Epithelial cell of esophagus (primary cell): ENCODE results near the gene CRTC3.

Source experiments
- DNase-seq: peaks from one replicate; pipeline ENCODE4 v3.0.0; 2010; ENCODE audit warnings: low read depth
- H3K4me3 ChIP-seq: 2 replicates; pipeline ENCODE4 v1.5.1; 2011; ENCODE audit warnings: mild to moderate bottlenecking, low read length, control low read depth
- CTCF ChIP-seq: IDR thresholded peaks from 2 replicates; pipeline ENCODE4 v1.5.1; 2011; ENCODE audit warnings: low read depth, mild to moderate bottlenecking, low read length, control low read depth, inconsistent platforms; ENCODE audit not compliant: insufficient read depth; ENCODE audit errors: missing control alignments

Gene CRTC3

GRCh38 chr15:90489514-90489913 is 40.2 kb upstream of the CRTC3 start:
- no peak overlapping the region for H3K4me3 ChIP-seq
- TF ChIP-seq CTCF: no peak
- peak; percentile 60 for DNase-seq

- no peak overlapping the region for H3K4me3 ChIP-seq
- DNase-seq: no peak
- no peak for TF ChIP-seq CTCF
Measured at GRCh38 chr15:90489944-90490343, 39.8 kb upstream of the CRTC3 start.

- no peak for TF ChIP-seq CTCF
- no peak for DNase-seq
Measured at GRCh38 chr15:90493647-90494046, 36.1 kb upstream of the CRTC3 start.

GRCh38 chr15:90495067-90495466 is 34.7 kb upstream of the CRTC3 start:
- H3K4me3 ChIP-seq: no peak overlapping the region
- TF ChIP-seq CTCF: no peak
- no peak for DNase-seq

More at GRCh38 chr15:90493647-90494046, 36.1 kb upstream of the CRTC3 start:
- no peak overlapping the region for H3K4me3 ChIP-seq

- TF ChIP-seq CTCF: no peak
- no peak overlapping the region for H3K4me3 ChIP-seq
- no peak for DNase-seq
Measured at GRCh38 chr15:90496791-90497190, 32.9 kb upstream of the CRTC3 start.

GRCh38 chr15:90497376-90497775 is 32.3 kb upstream of the CRTC3 start:
- no peak for TF ChIP-seq CTCF
- DNase-seq: no peak
- no peak overlapping the region for H3K4me3 ChIP-seq

- H3K4me3 ChIP-seq: no peak overlapping the region
- DNase-seq: peak; percentile 71
- no peak for TF ChIP-seq CTCF
Measured at GRCh38 chr15:90497912-90498311, 31.8 kb upstream of the CRTC3 start.
